Measurements from ENCODE around the gene SIRT6.
"Not testable (repeated sequence)": the region's sequence is repeated elsewhere in the genome, so short reads cannot be mapped to it uniquely, and the experiment has no call there.

SIRT6 gene

DNA sequence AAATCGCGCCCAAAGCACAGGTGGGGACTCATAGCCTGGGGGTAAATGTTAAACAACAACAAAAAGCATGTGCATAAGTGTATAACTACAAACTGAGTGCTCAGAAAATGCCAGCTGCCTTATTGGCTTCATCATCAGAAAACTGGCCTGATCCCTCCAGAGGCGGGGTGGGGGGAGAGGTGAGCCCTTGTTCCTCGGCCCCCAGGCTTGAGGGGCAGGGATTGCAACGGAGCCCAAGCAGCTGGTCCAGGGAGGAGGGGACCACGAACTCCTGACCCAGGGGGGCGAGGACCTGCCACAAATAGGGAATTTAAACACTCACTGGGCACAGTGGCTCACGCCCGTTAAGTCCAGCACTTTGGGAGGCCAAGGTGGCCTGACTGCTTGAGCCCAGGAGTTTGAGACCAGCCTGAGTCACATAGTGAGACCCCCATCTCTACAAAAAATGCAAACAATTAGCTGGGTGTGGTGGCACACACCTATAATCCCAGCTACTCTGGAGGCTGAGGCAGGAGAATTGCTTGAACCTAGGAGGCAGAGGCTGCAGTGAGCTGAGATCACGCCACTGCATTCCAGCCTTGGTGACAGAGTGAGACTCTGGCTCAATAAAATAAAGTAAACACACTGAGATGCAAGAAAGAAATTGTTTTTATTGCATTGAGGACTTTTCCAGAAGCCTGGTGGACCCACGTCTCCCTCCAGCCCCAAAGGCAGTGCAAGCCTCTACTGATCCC lies 8.7 kb downstream of the SIRT6 start:
- DNase-seq = no peak

DNA sequence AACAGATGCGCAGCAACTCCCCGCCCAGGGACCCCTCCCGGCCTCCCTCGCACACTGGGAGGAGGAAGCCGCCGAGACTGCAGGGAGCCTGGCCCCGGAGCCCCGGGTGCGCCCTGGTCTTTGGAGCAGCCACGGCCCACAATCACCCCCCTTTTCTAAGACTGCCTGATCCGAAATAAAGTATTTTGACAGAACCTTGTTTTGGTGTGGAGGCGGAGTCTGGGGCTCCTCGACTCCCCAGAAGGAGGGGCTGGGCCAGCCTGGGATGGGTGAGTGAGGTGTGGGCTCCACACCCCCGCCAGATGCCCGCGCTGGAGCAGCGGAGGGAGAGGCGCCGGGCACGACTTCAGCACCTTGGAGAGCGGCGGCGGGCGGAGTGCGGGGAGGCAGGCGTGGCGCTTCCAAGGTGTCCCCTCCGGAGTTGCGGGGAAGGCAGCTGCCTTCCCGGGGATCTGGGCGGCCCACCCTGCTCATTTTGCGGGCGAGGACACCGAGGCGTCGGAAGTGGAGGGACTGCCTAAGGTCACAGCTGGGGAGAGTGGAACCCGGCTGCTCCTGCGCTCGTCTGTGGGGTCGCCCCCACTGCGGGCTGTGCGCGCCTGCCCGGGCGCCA lies 9.4 kb downstream of the SIRT6 start:
- peak; percentile 70 for DNase-seq

DNA sequence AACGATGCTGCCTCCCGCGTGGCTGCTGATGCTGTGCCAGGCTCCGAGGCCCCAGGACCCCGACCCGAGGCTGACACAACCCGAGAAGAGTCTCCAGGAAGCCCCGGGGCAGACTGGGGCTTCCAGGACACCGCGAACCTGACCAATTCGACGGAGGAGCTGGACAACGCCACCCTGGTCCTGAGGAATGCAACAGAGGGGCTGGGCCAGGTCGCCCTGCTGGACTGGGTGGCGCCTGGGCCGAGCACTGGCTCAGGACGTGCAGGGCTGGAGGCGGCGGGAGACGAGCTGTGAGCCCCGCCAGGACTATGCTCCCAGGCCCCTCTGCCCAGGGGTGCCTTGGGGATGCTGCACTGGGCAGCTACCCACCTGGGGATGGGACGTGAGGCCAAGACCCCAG lies 10.7 kb downstream of the SIRT6 start:
- no peak for DNase-seq

DNA sequence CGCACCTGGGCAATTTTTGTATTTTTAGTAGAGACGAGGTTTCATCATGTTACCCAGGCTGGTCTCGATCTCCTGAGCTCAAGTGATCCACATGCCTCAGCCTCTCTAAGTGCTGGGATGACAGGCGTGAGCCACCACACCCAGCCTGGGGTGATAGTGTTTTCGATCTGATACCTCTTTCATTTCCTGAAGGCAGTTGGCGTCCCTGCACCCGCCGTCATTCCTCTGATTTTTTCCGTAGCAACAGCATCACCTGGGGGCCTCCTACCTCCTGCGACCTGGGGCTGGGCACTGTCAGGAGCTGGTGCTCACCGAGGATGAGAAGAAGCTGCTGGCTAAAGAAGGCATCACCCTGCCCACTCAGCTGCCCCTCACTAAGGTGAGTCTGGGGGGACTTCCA lies 18.1 kb downstream of the SIRT6 start:
- DNase-seq = no peak

DNA sequence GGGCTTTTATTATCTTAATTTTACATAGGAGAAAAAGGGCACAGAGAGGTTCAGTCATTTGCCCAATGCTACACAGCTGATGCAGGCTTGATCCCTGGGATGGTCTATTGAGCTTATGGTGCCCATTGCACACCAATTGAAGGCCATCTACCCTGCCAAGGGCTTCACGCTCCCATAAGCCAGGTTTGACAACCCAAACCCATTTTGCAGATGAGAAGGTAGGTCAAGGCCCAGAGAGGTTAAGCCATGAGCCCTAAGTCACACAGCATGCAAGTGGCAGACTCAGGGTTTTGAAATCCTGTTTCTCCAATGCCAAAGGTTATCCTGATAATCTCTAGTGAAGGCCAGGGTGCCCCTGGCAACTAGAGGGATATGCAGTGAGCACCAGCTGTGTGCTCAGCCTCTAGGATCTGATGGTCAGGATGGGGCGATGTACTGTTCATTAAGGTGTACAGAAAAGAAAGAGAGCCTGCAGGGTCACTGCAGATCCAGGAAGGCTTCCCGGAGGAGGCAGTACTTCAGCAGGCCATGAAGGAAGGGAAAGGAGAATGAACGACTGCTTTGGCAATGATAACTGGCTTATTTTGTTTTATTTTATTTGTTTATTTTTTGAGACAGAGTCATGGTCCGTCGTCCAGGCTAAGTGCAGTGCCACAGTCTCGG lies 20.8 kb downstream of the SIRT6 start:
- DNase-seq = no peak

DNA sequence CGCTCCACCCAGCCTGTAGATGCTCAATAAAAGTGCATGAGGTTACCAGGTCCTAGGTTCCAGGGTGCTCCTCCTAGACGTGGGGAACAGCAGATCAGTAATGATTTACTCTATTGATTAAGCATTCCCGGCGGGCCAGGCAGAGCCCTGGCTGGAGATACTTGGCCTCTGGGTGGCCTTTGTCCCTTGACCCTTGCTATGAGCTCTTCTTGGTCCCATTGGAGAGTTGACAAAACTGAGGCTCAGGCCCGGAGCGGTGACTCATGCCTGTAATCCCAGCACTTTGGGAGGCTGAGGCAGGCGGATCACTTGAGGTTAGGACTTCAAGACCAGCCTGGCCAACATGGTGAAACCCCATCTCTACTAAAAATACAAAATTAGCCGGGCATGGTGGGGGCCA lies 24.4 kb downstream of the SIRT6 start:
- not testable (repeated sequence) for DNase-seq

DNA sequence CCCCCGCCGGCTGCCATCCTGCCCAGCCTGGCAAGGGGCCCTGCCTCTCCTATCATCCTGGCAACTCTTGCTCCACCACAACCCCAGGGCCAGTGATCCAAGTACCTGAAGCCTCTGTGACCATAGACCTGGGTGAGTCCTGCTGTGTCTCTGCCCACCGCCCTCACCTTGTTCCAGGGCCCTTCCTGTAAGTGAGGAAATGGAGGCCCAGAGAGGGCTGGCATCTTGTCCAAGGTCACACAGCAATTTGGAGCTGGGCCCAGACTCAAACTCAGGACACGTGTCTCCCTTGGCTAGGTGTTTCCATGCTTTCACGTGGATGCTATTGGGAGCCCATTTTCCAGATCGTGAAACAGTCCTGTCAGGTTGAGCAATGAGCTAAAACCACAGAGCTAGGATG lies 25.2 kb downstream of the SIRT6 start:
- no peak for DNase-seq

DNA sequence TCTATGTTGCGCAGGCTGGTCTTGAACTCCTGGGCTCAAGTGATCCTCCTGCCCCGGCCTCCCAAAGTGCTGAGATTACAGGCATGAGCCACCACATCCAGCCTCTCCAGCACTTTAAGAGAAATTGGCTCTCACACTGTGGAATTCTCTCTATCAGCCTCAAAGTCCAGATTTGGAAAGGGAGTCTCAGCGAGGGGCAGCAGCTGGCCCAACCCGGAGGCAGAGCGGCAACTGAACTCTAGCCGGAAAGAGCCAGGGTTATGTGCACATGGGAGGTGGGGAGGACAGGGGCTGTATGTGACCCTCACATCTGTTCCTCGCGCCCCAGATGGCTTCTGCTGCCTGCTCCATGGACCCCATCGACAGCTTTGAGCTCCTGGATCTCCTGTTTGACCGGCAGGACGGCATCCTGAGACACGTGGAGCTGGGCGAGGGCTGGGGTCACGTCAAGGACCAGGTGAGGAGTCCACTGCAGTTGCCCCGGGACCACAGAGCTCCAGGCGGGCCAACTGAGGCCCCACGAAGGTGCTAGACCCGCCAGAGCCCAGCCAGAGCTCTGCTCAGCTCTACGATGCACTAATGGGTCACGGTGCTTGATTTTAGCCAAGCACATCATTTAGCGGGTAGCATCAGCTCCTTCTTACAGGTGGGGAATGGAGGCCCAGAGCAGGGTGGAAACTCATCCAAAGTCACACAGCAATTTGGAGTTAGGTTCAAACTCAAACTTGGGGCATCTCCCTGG lies 27.6 kb downstream of the SIRT6 start:
- no peak for DNase-seq

DNA sequence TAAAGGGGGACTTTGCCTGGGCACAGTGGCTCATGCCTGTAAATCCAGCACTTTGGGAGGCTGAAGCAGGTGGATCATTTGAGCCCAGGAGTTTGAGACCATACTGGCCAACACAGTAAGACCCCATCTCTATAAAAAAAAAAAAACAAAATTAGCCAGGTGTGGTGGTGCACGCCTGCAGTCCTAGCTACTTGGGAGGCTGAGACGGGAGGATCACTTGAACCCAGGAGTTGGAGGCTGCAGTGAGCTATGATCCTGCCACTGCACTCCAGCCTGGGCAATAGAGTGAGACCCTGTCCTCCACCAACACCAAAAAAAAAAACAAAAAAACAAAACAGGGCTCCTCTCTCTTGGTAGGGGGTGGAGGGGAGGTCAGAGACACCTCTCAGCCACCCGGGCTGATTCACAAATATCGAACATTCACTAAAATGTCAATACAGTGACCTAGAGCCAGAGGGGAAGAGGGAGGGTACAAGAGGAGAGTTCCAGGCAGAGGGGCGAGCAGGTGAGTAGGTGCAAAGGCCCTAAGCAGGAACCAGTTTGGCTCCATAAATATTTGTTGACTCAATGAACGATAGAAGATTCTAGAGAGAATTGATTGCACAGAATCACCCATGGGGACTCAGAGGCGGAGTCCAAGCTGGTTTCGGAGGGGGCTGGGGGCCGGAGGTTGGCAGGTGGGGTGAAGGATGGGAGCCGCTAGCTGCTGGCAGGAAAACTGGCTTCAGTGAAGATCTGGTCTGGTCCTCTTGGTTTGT lies 29.9 kb downstream of the SIRT6 start:
- no peak for DNase-seq

DNA sequence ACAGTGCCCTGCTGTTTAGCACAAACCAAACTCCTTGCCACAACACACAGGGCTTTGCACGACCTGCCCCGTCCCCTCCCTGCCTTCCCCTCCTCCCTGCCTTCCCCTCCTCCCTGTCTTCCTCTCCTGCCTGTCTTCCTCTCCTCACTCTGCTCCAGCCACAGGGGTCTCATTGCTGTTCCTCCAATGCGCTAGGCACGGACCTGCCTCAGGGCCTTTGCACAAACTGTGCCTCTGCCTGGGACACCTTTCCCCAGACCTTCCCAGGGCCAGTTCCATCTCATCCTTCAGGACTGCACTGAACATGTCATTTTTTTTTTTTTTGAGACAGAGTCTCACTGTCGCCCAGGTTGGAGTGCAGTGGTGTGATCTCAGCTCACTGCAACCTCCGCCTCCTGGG lies 30.7 kb downstream of the SIRT6 start:
- no peak for DNase-seq

DNA sequence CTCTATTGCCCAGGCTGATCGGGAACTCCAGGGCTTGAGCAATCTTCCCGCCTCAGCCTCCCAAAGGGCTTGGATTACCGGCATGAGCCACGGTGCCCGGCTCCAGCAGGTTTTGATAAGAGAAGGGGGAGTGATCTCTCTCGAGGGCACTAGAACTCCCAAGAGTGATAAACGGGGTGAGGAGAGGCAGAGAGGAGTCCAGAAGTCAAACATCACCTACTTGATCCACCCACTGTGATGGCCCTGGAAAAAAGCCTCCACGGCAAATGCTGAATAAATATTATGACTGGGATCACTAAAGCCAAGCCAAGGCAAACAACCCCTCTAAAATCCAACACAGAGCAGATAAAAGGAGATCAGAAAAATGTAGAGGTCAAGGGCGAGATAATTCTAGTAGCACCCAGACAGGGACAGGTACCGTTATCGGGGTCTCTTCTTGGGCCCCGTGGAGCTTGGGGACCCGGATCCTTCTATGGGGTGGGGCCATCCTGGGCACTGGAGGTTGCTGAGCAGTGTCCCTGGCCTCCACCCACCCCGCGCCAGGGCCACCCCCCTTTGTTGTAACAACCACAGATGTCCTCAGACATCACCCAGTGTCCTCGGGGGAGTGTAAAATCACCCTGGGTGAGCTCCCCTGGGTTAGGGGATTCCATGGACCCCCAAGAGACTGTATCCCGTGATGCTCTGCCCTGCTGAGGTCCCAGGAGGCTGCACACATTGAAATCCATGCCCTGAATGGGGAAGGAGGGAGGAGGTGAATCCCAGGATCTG lies 32.7 kb downstream of the SIRT6 start:
- DNase-seq = no peak

DNA sequence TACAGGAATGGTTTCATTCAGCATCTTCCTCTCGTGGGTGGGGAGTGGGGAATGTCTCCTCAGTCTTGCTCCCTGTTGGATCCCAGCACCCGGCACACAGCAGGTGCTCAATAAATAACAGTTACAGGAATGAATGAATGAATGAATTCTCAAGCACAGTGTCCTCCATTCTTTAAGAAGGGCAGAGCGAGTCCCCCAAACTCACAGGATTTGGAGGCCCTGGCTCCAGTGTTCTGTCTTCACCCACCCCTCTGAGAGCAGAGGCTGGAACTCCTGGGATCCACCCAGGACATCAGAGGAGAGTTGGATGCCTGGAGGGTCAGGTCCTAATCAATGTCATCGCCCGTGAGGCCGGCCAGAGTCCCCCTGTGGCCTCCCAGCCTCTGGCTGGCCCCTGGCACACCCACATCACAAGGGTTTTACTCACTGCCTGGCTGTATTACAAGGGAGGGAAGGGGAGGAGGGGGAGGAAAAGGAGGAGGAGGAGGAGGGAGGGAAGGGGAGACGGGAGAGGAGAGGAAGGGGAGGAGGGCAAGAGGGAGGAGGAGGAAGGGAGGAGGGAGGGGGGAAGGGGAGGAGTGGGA lies 37.6 kb downstream of the SIRT6 start:
- no peak for DNase-seq

DNA sequence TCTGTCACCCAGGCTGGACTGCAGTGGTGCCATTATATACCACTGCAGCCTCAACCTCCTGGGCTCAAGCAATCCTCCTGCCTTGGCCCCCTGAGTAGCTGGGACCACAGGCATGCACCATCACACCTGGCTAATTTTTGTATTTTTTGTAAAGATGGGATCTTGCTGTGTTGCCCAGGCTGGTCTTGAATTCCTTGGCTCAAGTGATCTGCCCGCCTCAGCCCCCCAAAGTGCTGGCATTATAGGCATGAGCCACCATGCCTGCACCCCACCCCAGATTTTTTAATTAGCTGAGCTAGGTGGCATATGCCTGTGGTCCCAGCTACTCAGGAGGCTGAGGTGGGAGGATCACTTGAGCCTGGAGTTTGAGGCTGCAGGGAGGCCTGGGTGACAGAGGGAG lies 39.4 kb downstream of the SIRT6 start:
- not testable (repeated sequence) for DNase-seq

DNA sequence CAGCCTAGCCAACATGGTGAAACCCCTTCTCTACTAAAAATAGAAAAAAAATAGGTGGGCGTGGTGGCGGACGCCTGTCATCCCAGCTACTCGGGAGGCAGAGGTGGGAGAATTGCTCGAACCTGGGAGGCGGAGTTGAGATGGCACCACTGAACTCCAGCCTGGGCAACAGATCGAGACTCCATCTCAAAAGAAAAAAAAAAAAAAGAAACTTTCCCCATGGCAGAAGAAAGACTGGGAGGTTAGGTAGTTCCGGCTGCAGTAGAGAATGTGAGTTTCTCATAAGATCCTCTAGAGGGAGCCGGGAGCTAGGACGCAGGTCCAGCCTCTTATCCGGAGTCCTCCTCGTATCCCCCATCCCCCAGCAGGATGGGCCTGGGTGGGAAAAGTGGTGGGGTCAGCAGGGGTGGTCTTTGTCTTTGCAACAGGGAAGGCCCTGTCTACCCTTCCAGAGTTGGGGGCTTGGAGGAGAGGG lies 42.1 kb downstream of the SIRT6 start:
- no peak for DNase-seq

DNA sequence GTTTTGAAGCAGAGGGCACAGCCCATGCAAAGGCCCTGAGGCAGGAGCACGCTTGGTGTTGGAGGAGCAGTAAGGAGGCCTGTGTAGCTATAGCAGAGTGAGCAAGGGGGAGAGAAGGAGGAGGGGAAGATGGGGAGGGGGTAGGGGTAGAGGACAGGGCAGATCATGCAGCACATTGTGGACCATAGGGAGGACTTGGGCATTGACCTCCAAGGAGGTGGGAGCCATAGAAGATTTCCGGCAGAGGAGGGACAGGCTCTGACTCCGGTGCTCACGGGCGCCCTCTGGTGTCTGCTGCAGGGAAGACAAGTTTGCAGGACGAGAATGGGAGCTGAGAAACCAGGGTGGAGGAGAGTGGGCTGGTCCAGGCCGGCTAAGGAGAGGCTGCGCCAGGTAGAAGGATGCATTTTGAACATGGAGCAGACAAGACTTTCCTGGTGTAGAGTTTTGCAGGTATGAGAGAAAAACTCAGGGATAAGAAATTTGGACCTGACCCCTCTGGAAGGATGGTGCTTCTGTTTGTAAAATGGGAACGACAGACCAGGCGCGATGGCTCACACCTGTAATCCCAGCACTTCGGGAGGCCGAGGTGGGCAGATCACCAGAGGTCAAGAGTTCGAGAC lies 42.6 kb downstream of the SIRT6 start:
- DNase-seq = peak; percentile 90

DNA sequence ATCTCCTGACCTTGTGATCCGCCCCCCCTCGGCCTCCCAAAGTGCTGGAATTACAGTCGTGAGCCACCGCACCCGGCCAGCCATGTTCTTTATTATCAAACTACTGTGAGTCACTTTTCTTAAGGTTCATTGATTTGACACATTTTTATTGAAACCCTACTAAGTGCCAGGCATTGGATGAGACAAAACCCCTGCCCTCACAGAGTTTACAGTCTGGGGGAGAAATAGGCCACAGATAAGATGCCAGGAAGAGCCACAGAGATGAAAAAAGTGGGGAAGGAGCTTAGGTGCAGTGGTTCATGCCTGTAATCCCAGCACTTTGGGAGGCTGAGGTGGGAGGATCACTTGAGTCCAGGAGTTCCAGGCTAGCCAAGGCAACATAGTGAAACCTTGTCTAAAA lies 43.9 kb downstream of the SIRT6 start:
- no peak for DNase-seq

DNA sequence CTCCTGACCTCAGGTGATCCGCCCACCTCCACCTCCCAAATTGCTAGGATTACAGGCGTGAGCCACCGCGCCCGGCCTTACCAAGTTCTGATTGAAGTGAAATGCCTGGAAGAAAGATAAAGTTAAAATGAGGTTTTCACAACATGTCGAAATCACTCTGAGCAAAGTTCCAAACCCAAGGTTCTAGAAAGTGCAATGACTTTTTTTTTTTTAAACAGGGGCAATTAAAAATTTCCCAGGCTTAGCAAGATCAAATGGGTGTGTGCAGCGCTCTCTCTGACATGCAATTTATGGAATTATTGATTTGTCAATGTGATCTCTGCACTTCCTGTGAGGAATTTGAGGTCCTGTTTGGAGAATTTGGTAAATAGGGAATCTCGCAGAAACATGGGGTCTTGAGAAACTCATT lies 45.7 kb downstream of the SIRT6 start:
- no peak for DNase-seq

DNA sequence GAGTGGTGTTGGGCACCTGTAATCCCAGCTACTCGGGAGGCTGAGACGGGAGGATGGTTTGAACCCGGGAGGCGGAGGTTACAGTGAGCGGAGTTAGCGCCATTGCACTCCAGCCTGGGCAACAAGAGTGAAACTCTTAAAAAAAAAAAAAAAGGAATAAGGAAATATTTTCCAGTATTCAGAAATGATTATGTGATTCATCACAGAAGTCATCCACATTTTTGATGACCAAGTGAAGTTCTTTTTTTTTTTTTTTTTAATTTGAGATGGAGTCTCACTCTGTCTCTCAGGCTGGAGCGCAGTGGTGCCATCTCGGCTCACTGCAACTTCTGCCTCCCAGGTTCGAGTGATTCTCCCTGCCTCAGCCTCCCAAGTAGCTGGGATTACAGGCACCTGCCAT lies 47.0 kb downstream of the SIRT6 start:
- DNase-seq = not testable (repeated sequence)

DNA sequence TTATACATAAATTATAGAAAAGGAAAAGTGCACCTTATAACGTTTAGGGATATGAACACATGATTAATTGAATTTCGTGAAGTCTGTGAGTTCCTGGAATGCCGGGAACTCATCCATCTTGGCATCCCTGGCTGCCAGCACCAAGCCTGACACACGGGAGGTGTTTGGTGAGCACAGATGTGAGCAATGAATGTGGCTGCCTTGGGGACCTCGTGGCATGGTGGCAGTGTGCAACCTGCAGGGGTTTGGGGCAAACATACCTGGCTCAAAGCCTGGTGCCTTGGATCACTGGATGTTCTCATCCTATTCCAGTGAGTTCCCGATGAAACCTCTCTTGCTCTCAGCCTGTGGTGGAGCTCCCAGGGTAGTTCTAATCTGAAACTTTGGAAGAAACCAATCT lies 48.0 kb downstream of the SIRT6 start:
- DNase-seq = no peak

DNA sequence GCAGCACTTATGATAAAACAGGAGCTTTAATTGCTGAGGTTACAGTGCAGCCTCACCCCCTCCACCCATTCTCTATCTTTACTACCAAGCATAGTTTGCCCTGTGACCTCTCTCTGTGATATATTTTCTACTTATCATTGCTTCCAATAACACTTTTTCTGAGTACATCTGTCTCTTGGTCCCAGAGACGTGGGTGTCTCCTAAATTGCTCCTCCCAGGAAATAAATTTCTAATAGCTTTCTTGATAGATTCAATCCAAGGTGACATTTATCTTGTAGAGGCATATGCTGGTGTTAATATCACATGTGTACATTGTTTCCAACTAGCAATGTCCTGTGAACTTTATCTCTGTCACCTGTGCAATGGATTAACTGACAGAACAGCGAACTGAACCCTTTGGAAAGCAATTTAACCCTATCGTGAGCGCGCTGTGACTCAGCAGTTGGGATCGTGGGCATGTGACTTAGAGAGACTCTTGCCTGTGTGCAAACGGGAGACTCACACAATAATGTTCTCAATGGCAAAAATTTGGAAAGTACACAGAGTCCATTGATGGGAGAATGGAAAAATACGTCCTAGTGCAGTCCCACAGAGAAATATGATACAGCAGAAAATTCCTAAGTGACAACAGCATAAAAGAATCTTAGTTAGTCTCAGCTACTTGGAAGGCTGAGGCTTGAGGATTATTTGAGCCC lies 51.5 kb downstream of the SIRT6 start:
- no peak for DNase-seq

Data from activated CD4-positive, alpha-beta T cell treated with anti-CD3 and anti-CD28 coated beads, Interleukin-2, amount 50 U/mL, for 1 hour (primary cell).